ENCODE results near the gene MAN2B1.

DNA sequence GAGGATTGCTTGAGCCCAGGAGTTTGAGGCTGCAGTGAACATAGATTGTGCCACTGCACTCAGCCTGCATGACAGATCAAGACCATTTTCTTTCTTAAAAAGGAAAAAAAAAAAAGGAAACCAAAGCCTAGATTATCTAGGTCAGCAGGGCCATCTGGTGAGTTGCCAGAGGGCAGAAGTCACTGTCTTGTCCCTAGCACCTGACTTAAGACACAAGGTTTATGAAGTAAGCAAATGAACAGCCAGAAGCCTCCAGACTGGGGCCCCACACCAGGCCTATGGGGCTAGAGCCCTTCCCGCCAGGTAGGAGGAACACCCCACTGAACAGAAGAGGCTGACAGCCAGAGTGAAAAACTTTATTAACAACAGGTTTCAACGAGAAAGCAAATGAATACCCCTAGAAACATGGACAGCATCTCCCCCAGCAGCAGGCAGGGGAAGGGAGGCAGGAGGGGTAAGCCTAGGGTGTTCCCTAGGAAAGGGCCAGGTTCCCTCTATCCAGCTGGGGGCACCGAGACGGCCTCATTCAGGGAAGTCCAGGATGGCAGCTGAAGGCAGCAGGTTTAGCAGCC lies 1.3 kb upstream of the MAN2B1 start:
- no peak for TF ChIP-seq EZH2phosphoT487 (IDR thresholded peaks at IDR 0.05; ENCODE audit: unreplicated experiment)
- no peak for TF ChIP-seq POLR2AphosphoS5 (IDR thresholded peaks at IDR 0.05; ENCODE audit: low read depth)
- TF ChIP-seq EZH2 (IDR thresholded peaks at IDR 0.05; ENCODE audit: low read depth, unreplicated experiment) = no peak
- no peak for TF ChIP-seq JUNB (IDR thresholded peaks at IDR 0.05; ENCODE audit: unreplicated experiment)
- no peak for TF ChIP-seq CTCF (conservative IDR thresholded peaks at IDR 0.05; ENCODE audit: low read depth in 2 of 2)
- no peak for TF ChIP-seq CREB1 (CRISPR knock-in tag; IDR thresholded peaks at IDR 0.05; ENCODE audit: low read depth)
- TF ChIP-seq, protein P1, sequence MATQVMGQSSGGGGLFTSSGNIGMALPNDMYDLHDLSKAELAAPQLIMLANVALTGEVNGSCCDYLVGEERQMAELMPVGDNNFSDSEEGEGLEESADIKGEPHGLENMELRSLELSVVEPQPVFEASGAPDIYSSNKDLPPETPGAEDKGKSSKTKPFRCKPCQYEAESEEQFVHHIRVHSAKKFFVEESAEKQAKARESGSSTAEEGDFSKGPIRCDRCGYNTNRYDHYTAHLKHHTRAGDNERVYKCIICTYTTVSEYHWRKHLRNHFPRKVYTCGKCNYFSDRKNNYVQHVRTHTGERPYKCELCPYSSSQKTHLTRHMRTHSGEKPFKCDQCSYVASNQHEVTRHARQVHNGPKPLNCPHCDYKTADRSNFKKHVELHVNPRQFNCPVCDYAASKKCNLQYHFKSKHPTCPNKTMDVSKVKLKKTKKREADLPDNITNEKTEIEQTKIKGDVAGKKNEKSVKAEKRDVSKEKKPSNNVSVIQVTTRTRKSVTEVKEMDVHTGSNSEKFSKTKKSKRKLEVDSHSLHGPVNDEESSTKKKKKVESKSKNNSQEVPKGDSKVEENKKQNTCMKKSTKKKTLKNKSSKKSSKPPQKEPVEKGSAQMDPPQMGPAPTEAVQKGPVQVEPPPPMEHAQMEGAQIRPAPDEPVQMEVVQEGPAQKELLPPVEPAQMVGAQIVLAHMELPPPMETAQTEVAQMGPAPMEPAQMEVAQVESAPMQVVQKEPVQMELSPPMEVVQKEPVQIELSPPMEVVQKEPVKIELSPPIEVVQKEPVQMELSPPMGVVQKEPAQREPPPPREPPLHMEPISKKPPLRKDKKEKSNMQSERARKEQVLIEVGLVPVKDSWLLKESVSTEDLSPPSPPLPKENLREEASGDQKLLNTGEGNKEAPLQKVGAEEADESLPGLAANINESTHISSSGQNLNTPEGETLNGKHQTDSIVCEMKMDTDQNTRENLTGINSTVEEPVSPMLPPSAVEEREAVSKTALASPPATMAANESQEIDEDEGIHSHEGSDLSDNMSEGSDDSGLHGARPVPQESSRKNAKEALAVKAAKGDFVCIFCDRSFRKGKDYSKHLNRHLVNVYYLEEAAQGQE (IDR thresholded peaks at IDR 0.05; ENCODE audit: unreplicated experiment) = no peak
